ENCODE results near the gene IGFN1. TPM values are rescaled to one million over a fixed set of nuclear protein-coding genes. Genes with fewer than 3 reads are reported as not detected.

IGFN1 gene
- total and polyA plus RNA-seq, 2 of the 4 experiments (the other 2 are of a cell fraction), result 0.05 TPM; not detected in 1

GRCh38 chr1:201180901-201181300 lies 9.7 kb upstream of the IGFN1 start:
- no peak overlapping the region for H3K4me3 ChIP-seq (ENCODE audit: insufficient read depth, low read depth, low read length)
- intact Hi-C loops (cut with micrococcal nuclease) (loop anchor here (10.0 kb wide), 1 partner anchor 96 kb away; no protein-coding TSS in a partner anchor), in situ Hi-C loops (cut with MboI; ENCODE audit: low sequenced_read_pairs) (no loop called here), dilution Hi-C loops (cut with HindIII; ENCODE audit: low sequenced_read_pairs, unreplicated experiment) (no loop called here)
- H3K14ac ChIP-seq (replicated peaks; ENCODE audit: low read depth, low read length), result no peak overlapping the region
- H3K56ac ChIP-seq (ENCODE audit: extremely low read depth, insufficient read depth, low read length), result no peak overlapping the region
- no peak overlapping the region for H3K18ac ChIP-seq (ENCODE audit: low read depth, low read length)
- H4K5ac ChIP-seq (ENCODE audit: low read depth, low read length), result no peak overlapping the region
- DNase-seq, result no peak
- ATAC-seq (ENCODE audit: low read depth), result no peak
- BruUV-seq (replicated peaks), result no TSS peak
- H3K4ac ChIP-seq (ENCODE audit: low read depth, low read length), result no peak overlapping the region
- ChIA-PET POLR2A (ENCODE audit: unreplicated experiment) (no interaction called here), CTCF (no interaction called here)
- no peaks in the 10 kb centered on the region for H3K36me3 ChIP-seq (ENCODE audit: control insufficient read depth, insufficient read depth, low read length)
- H4K8ac ChIP-seq (ENCODE audit: low read depth in 2 of 2, low read length in 2 of 2), result no peak overlapping the region
- H4K91ac ChIP-seq (ENCODE audit: insufficient read depth, low read depth, low read length), result no peak overlapping the region
- H3K9me1 ChIP-seq (ENCODE audit: insufficient read depth, low read length), result peaks cover 7% of the 10 kb centered on the region; the same call in 1 of the 2 replicates
- no peak overlapping the region for H2BK5ac ChIP-seq (ENCODE audit: low read depth, low read length, poor library complexity, severe bottlenecking)
- peaks cover 7% of the 10 kb centered on the region for H3K9me3 ChIP-seq (ENCODE audit: control insufficient read depth, insufficient read depth, low read length)
- no peaks in the 10 kb centered on the region for H4K20me1 ChIP-seq (ENCODE audit: insufficient read depth, low read length)
- H3K9ac ChIP-seq (ENCODE audit: low read depth, low read length), result no peak overlapping the region
- no peak overlapping the region for H2BK20ac ChIP-seq (ENCODE audit: low read depth, low read length)
- no peak overlapping the region for H2BK120ac ChIP-seq (ENCODE audit: low read depth, low read length)
- no peak for TF ChIP-seq RCOR1 (IDR thresholded peaks at IDR 0.05; ENCODE audit: insufficient replicate concordance, low read length)
- no peak for TF ChIP-seq BHLHE40 (IDR thresholded peaks at IDR 0.05; ENCODE audit: low read depth, low read length)
- TF ChIP-seq USF2 (IDR thresholded peaks at IDR 0.05; ENCODE audit: low read depth, low read length), result no peak
- TF ChIP-seq SMC3 (IDR thresholded peaks at IDR 0.05; ENCODE audit: low read depth, low read length), result no peak
- TF ChIP-seq RAD21 (IDR thresholded peaks at IDR 0.05; ENCODE audit: low read length), result no peak
- no peak for TF ChIP-seq CTCF (conservative IDR thresholded peaks at IDR 0.05; ENCODE audit: low read depth, low read length)
- TF ChIP-seq ELK1 (IDR thresholded peaks at IDR 0.05; ENCODE audit: borderline replicate concordance, low read depth, low read length), result no peak
- no peak for TF ChIP-seq FOS (IDR thresholded peaks at IDR 0.05; ENCODE audit: low read depth, low read length)
- no peak for TF ChIP-seq MXI1 (IDR thresholded peaks at IDR 0.05; ENCODE audit: borderline replicate concordance, low read depth, low read length)
- no peak for TF ChIP-seq CHD1 (IDR thresholded peaks at IDR 0.05; ENCODE audit: low read depth, low read length)
- no peak for TF ChIP-seq MAFK (IDR thresholded peaks at IDR 0.05; ENCODE audit: low read depth, low read length)
- TF ChIP-seq RFX5 (IDR thresholded peaks at IDR 0.05; ENCODE audit: low read depth, low read length), result no peak
- TF ChIP-seq CEBPB (IDR thresholded peaks at IDR 0.05; ENCODE audit: low read depth, low read length), result no peak
- no peak for TF ChIP-seq POLR2A (IDR thresholded peaks at IDR 0.05; ENCODE audit: low read depth, low read length)
- TF ChIP-seq MAZ (IDR thresholded peaks at IDR 0.05; ENCODE audit: borderline replicate concordance, low read depth, low read length), result no peak
- TF ChIP-seq NFE2L2 (IDR thresholded peaks at IDR 0.05; ENCODE audit: low read depth, low read length), result no peak
- WGBS, 2 experiments (ENCODE audit: extremely low coverage in 2 of 2, insufficient read length in 1 of 2), result no CpG with 5 or more reads among the region's 6 CpGs
- no peak overlapping the region for H3K4me2 ChIP-seq (ENCODE audit: low read depth, low read length)
- no peak overlapping the region for H2AK5ac ChIP-seq (ENCODE audit: low read depth, low read length)
- no peaks in the 10 kb centered on the region for H3K79me1 ChIP-seq (ENCODE audit: low read depth in 1 of 2, low read length in 2 of 2)
- no peak overlapping the region for H2AFZ ChIP-seq (replicated peaks; ENCODE audit: low read length, poor library complexity)
- peaks cover 18% of the 10 kb centered on the region for H3K27me3 ChIP-seq (ENCODE audit: control insufficient read depth, insufficient read depth, low read length)
- H3K27ac ChIP-seq (ENCODE audit: insufficient read depth, low read length), result no peak overlapping the region
- no peak overlapping the region for H2AK9ac ChIP-seq (replicated peaks; ENCODE audit: low read depth, low read length, poor library complexity)
- no peak overlapping the region for H3K23ac ChIP-seq (ENCODE audit: low read depth, low read length)
- H2BK15ac ChIP-seq (ENCODE audit: low read depth, low read length), result no peak overlapping the region
- H3K4me1 ChIP-seq (ENCODE audit: control insufficient read depth, insufficient read depth, low read length), result peaks cover 5% of the 10 kb centered on the region
